Ascending aorta (tissue), 2 donors: ENCODE data around the gene KIF20B. TPM values are rescaled to one million over a fixed set of nuclear protein-coding genes. Genes with fewer than 3 reads are reported as not detected.

Experiments
- DNase-seq, 2 donors: peaks; one replicate each; pipeline ENCODE4 v3.0.0-alpha.2; 2019; ENCODE audit warnings: low spot score in 2 of 2
- H3K27ac ChIP-seq, 2 donors: fragments of 200-600 bp; sonication (generic); one replicate each; pipeline ENCODE4 v1.5.1; 2016 to 2017; ENCODE audit warnings: mild to moderate bottlenecking in 1 of 2
- H3K27me3 ChIP-seq: fragments of 200-600 bp; sonication (generic); one replicate; pipeline ENCODE4 v1.5.1; 2017
- H3K36me3 ChIP-seq, 2 donors: fragments of 200-600 bp; sonication (generic); one replicate each; pipeline ENCODE4 v1.5.1; 2016
- H3K4me1 ChIP-seq, 2 donors: fragments of 200-600 bp; sonication (generic); one replicate each; pipeline ENCODE4 v1.5.1; 2016 to 2017; ENCODE audit warnings: mild to moderate bottlenecking in 1 of 2
- H3K4me3 ChIP-seq, 2 donors: fragments of 200-600 bp; sonication (generic); one replicate each; pipeline ENCODE4 v1.5.1; 2016 to 2017; ENCODE audit warnings: mild to moderate bottlenecking in 1 of 2
- H3K9me3 ChIP-seq, 2 donors: fragments of 200-600 bp; sonication (generic); one replicate each; pipeline ENCODE4 v1.5.1; 2016
- CTCF ChIP-seq, 3 experiments: fragments of 200-600 bp in 2 of 3; fragments of 450-650 bp in 1 of 3; sonication (generic) in 2 of 3; IDR thresholded peaks; one replicate each; pipeline ENCODE4 v1.5.1; 2016 to 2019; ENCODE audit warnings: antibody characterized with exemption in 3 of 3, mild to moderate bottlenecking in 1 of 3, moderate library complexity in 1 of 3
- intact Hi-C: fragments of 100-400 bp; cut with DNase I; formaldehyde crosslinking; loops from one replicate; pipeline ENCODE4 v1.15.1; 2023
- total RNA-seq: library from RNA; depleted of rRNA; stranded (reverse); fragments of >200 nt; gene quantifications from one replicate; pipeline ENCODE4 v1.1.0, GENCODE V29; 2016

The KIF20B gene
- total RNA-seq, 1 donor from 2014 or later = 2.4 TPM

GRCh38 chr10:89738551-89739209 is 37.3 kb downstream of the KIF20B start:
- no peaks in the 10 kb centered on the region for H3K27me3 ChIP-seq
- H3K36me3 ChIP-seq = no peaks in the 10 kb centered on the region
- H3K27ac ChIP-seq = no peak overlapping the region
- no peak for TF ChIP-seq CTCF (IDR thresholded peaks at IDR 0.05)
- H3K9me3 ChIP-seq = no peaks in the 10 kb centered on the region
- H3K4me3 ChIP-seq = no peak overlapping the region
- H3K4me1 ChIP-seq = no peaks in the 10 kb centered on the region
- intact Hi-C loops = no loop called here
- DNase-seq = no peak

- no peak for DNase-seq
- Histone ChIP-seq H3K4me1 (no peaks in the 10 kb centered on the region), H3K9me3 (no peaks in the 10 kb centered on the region), H3K36me3 (no peaks in the 10 kb centered on the region), H3K4me3 (no peak overlapping the region), H3K27me3 (no peaks in the 10 kb centered on the region), H3K27ac (no peak overlapping the region)
- TF ChIP-seq CTCF (IDR thresholded peaks at IDR 0.05) = no peak
- intact Hi-C loops = no loop called here
These were observed 39.9 kb downstream of the KIF20B start for GRCh38 chr10:89741126-89741762.

GRCh38 chr10:89744026-89744425 is 42.6 kb downstream of the KIF20B start:
- intact Hi-C loops = no loop called here
- no peaks in the 10 kb centered on the region for H3K27me3 ChIP-seq
- H3K27ac ChIP-seq = no peak overlapping the region
- no peaks in the 10 kb centered on the region for H3K9me3 ChIP-seq
- no peak for DNase-seq
- no peak for TF ChIP-seq CTCF (IDR thresholded peaks at IDR 0.05)
- H3K36me3 ChIP-seq = no peaks in the 10 kb centered on the region
- no peaks in the 10 kb centered on the region for H3K4me1 ChIP-seq
- no peak overlapping the region for H3K4me3 ChIP-seq

- no peaks in the 10 kb centered on the region for H3K36me3 ChIP-seq
- TF ChIP-seq CTCF (IDR thresholded peaks at IDR 0.05) = no peak
- H3K4me1 ChIP-seq = no peaks in the 10 kb centered on the region
- DNase-seq = no peak
- no peaks in the 10 kb centered on the region for H3K27me3 ChIP-seq
- H3K27ac ChIP-seq = no peak overlapping the region
- intact Hi-C loops = no loop called here
- H3K9me3 ChIP-seq = no peaks in the 10 kb centered on the region
- no peak overlapping the region for H3K4me3 ChIP-seq
These were observed 44.5 kb downstream of the KIF20B start for GRCh38 chr10:89745903-89746302.

GRCh38 chr10:89750441-89750840 is 49.1 kb downstream of the KIF20B start:
- H3K9me3 ChIP-seq = no peaks in the 10 kb centered on the region

More at GRCh38 chr10:89750441-89750840, 49.1 kb downstream of the KIF20B start:
- H3K27ac ChIP-seq = no peak overlapping the region
- H3K4me1 ChIP-seq = no peaks in the 10 kb centered on the region
- H3K4me3 ChIP-seq = no peak overlapping the region
- intact Hi-C loops = no loop called here
- no peaks in the 10 kb centered on the region for H3K36me3 ChIP-seq
- no peaks in the 10 kb centered on the region for H3K27me3 ChIP-seq
- DNase-seq = no peak
- TF ChIP-seq CTCF (IDR thresholded peaks at IDR 0.05) = no peak
